Measurements from ENCODE around the gene ARHGEF16. TPM values are rescaled to one million over a fixed set of nuclear protein-coding genes. Genes with fewer than 3 reads are reported as not detected.

The ARHGEF16 gene
- total RNA-seq, 2 experiments from 2014 or later, result 0.11 to 0.22 TPM

DNA sequence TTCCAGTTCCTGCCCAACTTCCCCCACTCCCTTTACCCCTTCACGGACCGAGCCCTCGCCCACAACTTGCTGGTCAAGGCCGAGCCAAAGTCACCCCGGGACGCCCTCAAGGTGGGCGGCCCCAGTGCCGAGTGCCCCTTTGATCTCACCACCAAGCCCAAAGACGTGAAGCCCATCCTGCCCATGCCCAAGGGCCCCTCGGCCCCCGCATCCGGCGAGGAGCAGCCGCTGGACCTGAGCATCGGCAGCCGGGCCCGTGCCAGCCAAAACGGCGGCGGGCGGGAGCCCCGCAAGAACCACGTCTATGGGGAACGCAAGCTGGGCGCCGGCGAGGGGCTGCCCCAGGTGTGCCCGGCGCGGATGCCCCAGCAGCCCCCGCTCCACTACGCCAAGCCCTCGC is 42.1 kb upstream of the ARHGEF16 start:
- Histone ChIP-seq H3K9me3 (ENCODE audit: control insufficient read depth in 1 of 2, insufficient read depth in 1 of 2, low read length in 2 of 2) (peaks cover 7 to 49% of the 10 kb centered on the region in 2 experiments), H3K27ac (ENCODE audit: low read depth in 1 of 2, low read length in 2 of 2) (no peak overlapping the region), H3K4me3 (ENCODE audit: low read length) (no peak overlapping the region), H3K36me3 (ENCODE audit: insufficient read depth, low read length) (no peaks in the 10 kb centered on the region), H3K27me3 (ENCODE audit: control insufficient read depth in 1 of 2, insufficient read depth in 2 of 2, low read length in 2 of 2) (peaks cover 0 to 4% of the 10 kb centered on the region in 2 experiments), H3K4me1 (ENCODE audit: insufficient read depth, low read length) (no peaks in the 10 kb centered on the region)
- ChIA-PET POLR2A (no interaction called here), CTCF (no interaction called here)
- TF ChIP-seq, protein P1, sequence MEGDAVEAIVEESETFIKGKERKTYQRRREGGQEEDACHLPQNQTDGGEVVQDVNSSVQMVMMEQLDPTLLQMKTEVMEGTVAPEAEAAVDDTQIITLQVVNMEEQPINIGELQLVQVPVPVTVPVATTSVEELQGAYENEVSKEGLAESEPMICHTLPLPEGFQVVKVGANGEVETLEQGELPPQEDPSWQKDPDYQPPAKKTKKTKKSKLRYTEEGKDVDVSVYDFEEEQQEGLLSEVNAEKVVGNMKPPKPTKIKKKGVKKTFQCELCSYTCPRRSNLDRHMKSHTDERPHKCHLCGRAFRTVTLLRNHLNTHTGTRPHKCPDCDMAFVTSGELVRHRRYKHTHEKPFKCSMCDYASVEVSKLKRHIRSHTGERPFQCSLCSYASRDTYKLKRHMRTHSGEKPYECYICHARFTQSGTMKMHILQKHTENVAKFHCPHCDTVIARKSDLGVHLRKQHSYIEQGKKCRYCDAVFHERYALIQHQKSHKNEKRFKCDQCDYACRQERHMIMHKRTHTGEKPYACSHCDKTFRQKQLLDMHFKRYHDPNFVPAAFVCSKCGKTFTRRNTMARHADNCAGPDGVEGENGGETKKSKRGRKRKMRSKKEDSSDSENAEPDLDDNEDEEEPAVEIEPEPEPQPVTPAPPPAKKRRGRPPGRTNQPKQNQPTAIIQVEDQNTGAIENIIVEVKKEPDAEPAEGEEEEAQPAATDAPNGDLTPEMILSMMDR (IDR thresholded peaks at IDR 0.05), result no peak
- intact Hi-C loops (cut with DNase I, micrococcal nuclease), result no loop called here
- no peaks in the 10 kb centered on the region for H3K27me3 Mint-ChIP-seq
- DNase-seq, result no peak
- H3K36me3 Mint-ChIP-seq (ENCODE audit: low read depth), result no peaks in the 10 kb centered on the region
- H3K4me1 Mint-ChIP-seq (ENCODE audit: low read depth), result no peaks in the 10 kb centered on the region
- no peak overlapping the region for H3K27ac Mint-ChIP-seq
- ATAC-seq (ENCODE audit: poor library complexity), result no peak
- H3K4me3 Mint-ChIP-seq, result no peak overlapping the region
- H3K9me3 Mint-ChIP-seq, result no peaks in the 10 kb centered on the region

GRCh38 chr1:3413975-3414710 is 40.3 kb upstream of the ARHGEF16 start:
- Mint-ChIP-seq H3K4me3 (no peak overlapping the region), H3K27ac (no peak overlapping the region), H3K27me3 (no peaks in the 10 kb centered on the region), H3K4me1 (ENCODE audit: low read depth) (no peaks in the 10 kb centered on the region), H3K36me3 (ENCODE audit: low read depth) (no peaks in the 10 kb centered on the region), H3K9me3 (no peaks in the 10 kb centered on the region)
- no peak overlapping the region for H3K4me3 ChIP-seq (ENCODE audit: low read length)
- POLR2A ChIA-PET, result no interaction called here
- intact Hi-C loops (cut with DNase I, micrococcal nuclease), result no loop called here
- no peaks in the 10 kb centered on the region for H3K36me3 ChIP-seq (ENCODE audit: insufficient read depth, low read length)
- ATAC-seq (ENCODE audit: poor library complexity) (no peak), DNase-seq (no peak)
- H3K27me3 ChIP-seq (ENCODE audit: control insufficient read depth in 1 of 2, insufficient read depth in 2 of 2, low read length in 2 of 2), result peaks cover 0 to 5% of the 10 kb centered on the region in 2 experiments
- H3K9me3 ChIP-seq (ENCODE audit: control insufficient read depth in 1 of 2, insufficient read depth in 1 of 2, low read length in 2 of 2), result peaks cover 7 to 48% of the 10 kb centered on the region in 2 experiments
- no peak overlapping the region for H3K27ac ChIP-seq (ENCODE audit: low read depth in 1 of 2, low read length in 2 of 2)
- H3K4me1 ChIP-seq (ENCODE audit: insufficient read depth, low read length), result no peaks in the 10 kb centered on the region
- TF ChIP-seq, protein P1 (IDR thresholded peaks at IDR 0.05), result no peak
- CTCF ChIA-PET, result no interaction called here

DNA sequence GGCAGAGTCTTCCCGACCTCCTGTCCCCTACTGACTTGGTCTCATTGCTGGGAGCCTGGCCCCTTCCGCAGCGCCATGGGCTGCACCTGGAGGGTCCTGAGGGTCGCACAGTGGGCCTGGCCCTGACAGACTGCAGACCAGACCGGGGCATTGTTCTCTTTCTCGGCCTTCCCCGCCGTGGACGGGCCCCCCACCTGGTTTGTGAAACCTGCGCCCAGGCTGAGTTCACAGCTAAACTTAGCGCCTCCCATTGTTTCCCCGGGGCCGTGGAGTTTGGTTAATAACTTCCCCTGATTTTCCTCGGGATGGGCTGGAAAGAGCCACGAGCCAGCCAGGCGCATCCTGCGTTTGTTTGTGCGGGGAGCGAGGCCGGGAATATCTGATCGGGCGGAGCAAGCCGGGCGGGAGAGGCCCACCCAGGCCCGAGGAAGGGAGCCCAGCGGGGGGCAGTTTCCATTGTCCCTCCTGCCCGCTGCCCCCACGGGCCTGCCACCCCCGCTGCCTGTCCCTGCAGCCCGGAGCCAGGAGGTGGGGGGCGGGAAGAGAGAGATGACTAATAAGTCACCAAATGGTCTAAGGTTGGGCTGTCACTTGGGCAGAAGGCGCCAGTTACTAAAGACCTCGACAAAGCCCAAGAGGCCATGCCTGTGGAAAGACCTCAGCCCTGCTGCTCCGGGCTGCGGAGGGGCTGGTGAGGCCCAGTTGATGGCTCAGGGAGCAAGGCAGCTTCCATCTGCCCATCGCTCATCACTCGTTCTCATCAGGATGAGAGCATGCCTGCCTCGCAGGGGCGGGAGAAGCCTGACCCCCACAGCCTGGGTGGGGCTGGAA is 39.0 kb upstream of the ARHGEF16 start:
- CTCF ChIA-PET, result no interaction called here

More for the DNA sequence above, 39.0 kb upstream of the ARHGEF16 start:
- no peaks in the 10 kb centered on the region for H3K36me3 ChIP-seq (ENCODE audit: insufficient read depth, low read length)
- H3K4me1 ChIP-seq (ENCODE audit: insufficient read depth, low read length), result no peaks in the 10 kb centered on the region
- no peak overlapping the region for H3K27ac ChIP-seq (ENCODE audit: low read depth in 1 of 2, low read length in 2 of 2)
- H3K4me3 Mint-ChIP-seq, result no peak overlapping the region
- no peaks in the 10 kb centered on the region for H3K36me3 Mint-ChIP-seq (ENCODE audit: low read depth)
- intact Hi-C loops (cut with DNase I, micrococcal nuclease), result no loop called here
- H3K4me3 ChIP-seq (ENCODE audit: low read length), result no peak overlapping the region
- no peaks in the 10 kb centered on the region for H3K4me1 Mint-ChIP-seq (ENCODE audit: low read depth)
- peaks cover 7 to 50% of the 10 kb centered on the region in 2 experiments for H3K9me3 ChIP-seq (ENCODE audit: control insufficient read depth in 1 of 2, insufficient read depth in 1 of 2, low read length in 2 of 2)
- TF ChIP-seq, protein P1 (IDR thresholded peaks at IDR 0.05), result no peak
- H3K9me3 Mint-ChIP-seq, result no peaks in the 10 kb centered on the region
- no peaks in the 10 kb centered on the region for H3K27me3 Mint-ChIP-seq
- POLR2A ChIA-PET, result no interaction called here
- peaks cover 0 to 8% of the 10 kb centered on the region in 2 experiments for H3K27me3 ChIP-seq (ENCODE audit: control insufficient read depth in 1 of 2, insufficient read depth in 2 of 2, low read length in 2 of 2)
- DNase-seq, result no peak
- H3K27ac Mint-ChIP-seq, result no peak overlapping the region
- ATAC-seq (ENCODE audit: poor library complexity), result no peak

Data from CD4-positive, alpha-beta T cell (primary cell).